Activated CD8-positive, alpha-beta memory T cell treated with anti-CD3 and anti-CD28 coated beads, Interleukin-2, amount 50 U/mL, for 24 hours (primary cell): Measurements from ENCODE around the gene SLX1A.
"Not testable (repeated sequence)": the region's sequence is repeated elsewhere in the genome, so short reads cannot be mapped to it uniquely, and the experiment has no call there.

ENCODE experiments used
- DNase-seq: peaks from one replicate; pipeline ENCODE4 v3.0.0-alpha.2; 2020; ENCODE audit errors: extremely low read depth

The SLX1A gene

DNA sequence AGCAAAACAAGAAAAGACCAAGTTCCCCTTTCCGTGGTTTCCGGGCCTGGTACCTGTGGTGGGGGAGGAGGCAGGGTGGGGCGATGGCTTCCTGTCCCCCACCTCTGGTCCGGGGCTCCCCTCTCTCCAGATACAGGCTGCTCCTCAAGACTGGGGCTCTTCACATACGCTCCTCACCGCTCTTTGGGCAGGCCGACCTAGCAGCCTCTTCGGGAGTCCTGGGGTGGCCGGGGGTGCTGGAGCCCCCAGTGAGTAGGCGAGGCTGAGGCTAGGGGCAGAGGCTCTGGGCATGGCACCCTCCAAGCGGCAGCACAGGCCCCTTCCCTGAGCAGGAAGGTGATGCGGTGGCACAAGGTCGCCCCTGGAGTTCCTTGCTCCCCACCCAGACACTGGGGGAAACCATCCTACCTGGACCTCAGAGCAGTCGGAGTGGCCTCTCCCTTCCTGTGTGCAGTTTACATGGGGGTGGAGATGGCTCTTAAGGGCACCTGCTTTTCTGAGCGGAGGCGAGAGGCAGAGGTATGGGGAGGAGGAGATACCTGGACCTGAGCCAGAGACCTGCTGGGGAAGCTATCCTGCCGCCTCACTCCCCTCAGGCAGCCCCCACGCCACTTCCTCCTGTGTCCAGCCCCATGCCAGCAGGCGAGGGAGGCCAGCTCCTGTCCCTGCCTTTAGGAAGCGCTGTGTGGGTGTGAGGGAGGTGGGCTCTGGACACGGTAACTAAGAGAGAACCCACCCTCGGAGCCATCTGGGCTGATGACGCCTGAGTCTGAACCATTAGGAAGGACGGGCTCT, 9.4 kb upstream of the SLX1A start:
- peak; percentile 44 for DNase-seq

DNA sequence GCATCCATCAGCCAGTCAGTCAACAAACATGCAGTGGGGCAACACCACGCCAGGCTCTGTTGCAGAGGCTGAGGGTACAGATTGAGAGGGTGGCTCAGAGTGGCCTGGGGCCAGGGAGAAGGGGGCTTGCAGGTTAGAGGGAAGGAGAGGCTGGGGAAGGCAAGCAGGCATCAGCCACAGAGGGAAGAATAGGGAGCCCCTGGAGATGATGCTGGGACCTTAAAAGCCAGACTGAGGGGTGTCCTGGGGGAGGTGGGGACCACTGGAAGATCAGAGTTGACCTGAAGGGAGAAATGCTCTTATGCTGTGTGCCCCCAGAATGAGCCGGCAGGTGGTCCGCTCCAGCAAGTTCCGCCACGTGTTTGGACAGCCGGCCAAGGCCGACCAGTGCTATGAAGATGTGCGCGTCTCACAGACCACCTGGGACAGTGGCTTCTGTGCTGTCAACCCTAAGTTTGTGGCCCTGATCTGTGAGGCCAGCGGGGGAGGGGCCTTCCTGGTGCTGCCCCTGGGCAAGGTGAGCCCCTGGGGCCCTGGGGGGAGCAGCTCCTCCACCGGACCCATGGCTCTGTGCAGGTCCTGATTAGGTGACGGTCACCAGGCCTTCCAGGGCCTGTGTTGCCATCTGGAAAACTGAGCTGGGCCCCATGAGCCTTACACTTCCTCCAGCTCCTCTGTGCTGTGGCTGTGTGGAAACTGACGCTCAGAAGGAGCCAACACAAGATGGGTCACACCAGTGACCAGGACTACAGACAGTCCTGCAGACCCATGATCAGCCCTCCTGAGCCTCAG, 8.6 kb upstream of the SLX1A start:
- DNase-seq = no peak

DNA sequence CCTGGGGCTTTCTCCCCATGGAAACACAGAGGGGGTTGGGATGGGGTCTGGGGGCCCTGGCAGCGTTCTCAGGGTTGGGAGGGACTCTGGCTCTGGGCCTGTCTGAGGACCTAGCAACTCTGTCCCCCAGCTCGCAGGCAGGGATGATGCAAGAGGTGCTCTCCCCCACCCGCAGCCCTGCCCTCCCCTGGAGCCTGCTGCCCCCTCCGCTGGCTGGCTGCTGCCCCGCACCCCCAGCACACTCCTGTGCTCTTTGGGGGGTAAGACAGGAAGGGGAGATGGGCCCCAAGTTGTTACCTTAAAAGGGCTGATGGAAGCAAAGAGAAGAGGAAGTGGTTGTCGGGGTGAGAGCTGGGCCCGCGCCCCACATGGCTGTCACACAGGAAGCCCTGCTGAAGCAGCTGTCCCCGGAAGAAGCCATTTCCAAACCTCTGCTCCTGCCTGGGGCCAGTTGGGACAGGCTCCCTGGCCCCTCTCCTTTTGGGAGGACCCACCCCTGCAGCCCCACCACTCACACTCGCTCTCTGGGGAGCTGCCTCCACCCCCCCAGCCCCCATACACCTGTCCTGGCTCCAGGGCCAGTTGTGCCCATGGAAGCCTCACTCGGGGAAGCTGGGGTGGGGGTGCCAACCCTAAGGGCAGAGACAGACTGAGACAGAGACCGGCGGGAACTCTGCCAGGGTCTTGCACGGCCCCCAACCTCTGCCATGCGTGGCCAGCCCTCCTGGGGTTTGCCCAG, 7.8 kb upstream of the SLX1A start:
- DNase-seq = peak; percentile 65

DNA sequence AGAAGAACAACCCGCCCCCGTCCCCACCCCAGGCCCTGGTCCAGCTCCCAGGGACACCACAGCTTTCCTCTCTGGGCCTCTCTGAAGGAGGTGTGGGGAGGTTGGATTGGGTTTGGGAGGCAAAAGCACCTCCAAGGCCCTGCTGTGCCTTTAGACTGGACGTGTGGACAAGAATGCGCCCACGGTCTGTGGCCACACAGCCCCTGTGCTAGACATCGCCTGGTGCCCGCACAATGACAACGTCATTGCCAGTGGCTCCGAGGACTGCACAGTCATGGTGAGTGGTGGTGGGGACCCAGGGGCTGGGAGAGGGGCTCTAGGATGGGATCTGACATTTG, 7.3 kb upstream of the SLX1A start:
- no peak for DNase-seq

DNA sequence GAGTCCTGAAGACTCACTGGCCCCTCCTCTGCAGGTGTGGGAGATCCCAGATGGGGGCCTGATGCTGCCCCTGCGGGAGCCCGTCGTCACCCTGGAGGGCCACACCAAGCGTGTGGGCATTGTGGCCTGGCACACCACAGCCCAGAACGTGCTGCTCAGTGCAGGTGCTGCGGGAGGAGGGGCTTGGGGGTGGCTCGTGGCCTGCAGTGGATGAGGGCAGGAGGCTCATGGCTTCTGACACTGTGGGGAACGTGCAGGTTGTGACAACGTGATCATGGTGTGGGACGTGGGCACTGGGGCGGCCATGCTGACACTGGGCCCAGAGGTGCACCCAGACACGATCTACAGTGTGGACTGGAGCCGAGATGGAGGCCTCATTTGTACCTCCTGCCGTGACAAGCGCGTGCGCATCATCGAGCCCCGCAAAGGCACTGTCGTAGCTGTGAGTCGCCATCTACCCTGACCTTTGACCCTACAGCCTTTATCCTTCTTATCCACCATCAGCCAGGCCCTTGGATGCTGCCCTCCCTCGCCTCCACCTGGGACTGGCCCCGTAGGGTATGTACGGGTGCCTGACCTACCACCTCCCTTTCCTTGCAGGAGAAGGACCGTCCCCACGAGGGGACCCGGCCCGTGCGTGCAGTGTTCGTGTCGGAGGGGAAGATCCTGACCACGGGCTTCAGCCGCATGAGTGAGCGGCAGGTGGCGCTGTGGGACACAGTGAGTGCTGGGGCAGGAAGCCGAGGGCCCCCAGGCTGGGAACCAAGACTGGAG, 6.7 kb upstream of the SLX1A start:
- DNase-seq = peak; percentile 72

DNA sequence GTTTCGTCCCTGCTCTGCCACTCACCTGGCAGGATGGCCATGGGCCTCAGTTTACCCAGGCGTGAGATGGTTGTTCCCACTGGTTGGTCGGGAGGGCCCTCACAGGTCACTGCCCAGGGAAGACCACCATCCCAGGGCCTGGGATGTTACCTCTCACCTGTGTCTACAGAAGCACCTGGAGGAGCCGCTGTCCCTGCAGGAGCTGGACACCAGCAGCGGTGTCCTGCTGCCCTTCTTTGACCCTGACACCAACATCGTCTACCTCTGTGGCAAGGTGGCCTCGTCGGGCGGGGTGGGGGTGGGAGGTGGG, 6.2 kb upstream of the SLX1A start:
- no peak for DNase-seq

DNA sequence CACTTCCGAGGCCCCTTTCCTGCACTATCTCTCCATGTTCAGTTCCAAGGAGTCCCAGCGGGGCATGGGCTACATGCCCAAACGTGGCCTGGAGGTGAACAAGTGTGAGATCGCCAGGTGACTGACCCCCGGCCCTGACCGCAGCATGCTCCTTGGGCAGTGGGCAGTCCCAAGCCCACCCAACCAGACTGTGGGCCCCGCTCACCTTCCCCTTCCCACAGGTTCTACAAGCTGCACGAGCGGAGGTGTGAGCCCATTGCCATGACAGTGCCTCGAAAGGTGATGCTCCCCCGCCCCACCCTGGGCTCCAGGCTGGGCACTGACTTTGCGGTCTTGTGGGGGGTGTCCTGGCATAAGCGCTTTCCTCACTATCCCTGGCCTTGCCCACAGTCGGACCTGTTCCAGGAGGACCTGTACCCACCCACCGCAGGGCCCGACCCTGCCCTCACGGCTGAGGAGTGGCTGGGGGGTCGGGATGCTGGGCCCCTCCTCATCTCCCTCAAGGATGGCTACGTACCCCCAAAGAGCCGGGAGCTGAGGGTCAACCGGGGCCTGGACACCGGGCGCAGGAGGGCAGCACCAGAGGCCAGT, 5.6 kb upstream of the SLX1A start:
- DNase-seq = no peak

DNA sequence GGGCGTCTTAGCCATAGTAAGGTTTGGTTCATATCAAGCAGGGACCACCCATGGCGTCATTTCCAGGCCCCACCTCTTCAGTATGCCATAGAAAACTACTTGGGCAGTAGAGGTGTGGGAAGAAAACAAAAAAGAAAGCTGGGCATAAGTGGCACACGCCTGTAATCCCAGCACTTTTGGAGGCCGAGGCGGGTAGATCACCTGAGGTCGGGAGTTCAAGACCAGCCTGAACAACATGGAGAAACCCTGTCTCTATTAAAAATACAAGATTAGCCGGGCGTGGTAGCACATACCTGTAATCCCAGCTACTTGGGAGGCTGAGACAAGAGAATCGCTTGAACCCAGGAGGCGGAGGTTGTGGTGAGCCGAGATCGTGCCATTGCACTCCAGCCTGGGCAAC, 2.5 kb upstream of the SLX1A start:
- DNase-seq = not testable (repeated sequence)

DNA sequence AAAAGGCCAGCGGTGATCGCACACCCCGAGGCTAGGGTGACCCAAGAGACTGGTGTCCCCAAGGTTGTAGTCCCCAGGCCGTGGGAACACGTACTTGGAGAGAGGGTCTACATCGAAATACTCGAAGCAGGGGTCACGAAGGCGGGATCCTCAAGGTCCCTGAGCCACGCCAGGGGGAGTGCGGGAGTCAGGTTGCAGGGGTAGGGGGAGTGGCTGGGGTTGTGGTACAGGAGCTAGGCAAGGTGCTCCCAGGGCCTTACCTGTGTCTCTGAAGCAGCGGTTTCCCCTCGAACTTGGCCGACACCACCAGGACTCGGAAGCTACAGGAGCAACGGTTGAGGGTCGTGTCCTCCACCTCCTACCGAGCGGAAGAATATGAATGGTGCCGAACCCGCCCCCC, 577 bp upstream of the SLX1A start:
- not testable (repeated sequence) for DNase-seq

DNA sequence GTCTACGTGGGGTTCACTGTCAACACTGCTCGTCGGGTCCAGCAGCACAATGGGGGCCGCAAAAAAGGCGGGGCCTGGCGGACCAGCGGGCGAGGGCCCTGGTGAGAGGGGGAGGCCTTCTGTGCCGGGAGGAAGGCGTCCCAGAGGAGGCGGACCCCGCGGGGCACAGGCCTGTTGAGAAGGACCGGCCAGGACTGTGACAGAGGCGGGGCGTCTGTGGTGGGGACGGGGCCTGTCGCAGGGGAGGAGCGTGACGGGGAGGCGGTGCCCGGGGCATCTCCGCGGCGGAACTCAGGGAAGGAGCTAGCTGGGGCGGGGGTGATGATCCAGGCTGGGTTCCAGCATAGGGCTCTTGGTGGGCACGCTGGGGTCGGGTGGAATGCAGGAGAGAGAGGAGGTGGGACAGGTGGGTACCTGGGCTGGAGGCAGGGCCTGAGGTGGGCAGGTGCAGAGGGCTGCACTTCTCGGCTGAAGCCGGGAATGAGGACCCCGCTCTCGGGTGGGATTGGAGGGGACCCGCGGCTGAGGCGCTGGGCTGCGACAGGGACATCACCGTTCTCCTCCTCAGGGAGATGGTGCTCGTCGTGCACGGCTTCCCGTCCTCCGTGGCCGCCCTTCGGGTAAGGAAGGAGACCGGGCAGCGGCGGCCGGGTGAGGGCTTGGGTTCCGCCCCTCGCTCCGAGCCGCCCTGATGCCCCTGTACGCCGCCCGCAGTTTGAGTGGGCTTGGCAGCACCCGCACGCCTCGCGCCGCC, 674 bp downstream of the SLX1A start:
- DNase-seq = not testable (repeated sequence)

DNA sequence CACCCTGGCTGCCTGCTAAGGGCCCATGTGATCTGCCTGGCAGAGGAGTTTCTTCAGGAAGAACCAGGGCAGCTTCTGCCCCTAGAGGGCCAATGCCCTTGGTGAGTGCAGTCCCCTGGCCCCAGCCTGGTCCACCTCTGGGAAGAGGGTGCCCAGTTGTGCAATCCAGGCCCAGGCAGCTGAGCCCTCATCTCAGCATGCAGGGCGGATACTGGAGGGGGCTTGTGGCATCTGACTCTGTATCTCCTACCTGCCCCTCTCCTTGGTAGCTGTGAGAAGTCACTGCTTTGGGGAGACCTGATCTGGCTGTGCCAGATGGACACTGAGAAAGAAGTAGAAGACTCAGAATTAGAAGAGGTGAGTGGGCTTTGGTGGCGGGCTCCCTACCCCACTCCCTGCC, 3.3 kb downstream of the SLX1A start:
- not testable (repeated sequence) for DNase-seq

DNA sequence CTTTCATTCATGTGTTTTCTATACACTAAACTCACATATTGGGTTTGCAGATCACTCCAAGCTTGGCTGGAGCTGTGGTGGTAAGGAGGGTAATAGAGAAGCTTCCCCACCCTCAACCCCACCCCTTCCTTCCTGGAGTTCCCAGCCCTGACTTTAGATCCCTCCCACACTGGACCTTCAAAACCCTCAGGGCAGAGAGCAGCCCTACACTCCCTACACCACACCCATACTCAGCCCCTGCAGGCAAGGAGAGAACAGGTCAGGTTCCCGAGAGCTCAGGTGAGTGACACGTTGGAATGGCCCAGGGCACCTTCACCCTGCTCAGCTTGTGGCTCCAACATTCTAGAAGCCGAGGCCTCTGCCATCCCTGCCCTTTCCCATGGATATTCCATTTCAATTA, 5.4 kb downstream of the SLX1A start, which contains the start of gene SULT1A3:
SULT1A3 (plus strand) TSS at position 207 of the 400 bp plus-strand sequence. CDS start 1,474 bp downstream, outside the sequence.
- not testable (repeated sequence) for DNase-seq

DNA sequence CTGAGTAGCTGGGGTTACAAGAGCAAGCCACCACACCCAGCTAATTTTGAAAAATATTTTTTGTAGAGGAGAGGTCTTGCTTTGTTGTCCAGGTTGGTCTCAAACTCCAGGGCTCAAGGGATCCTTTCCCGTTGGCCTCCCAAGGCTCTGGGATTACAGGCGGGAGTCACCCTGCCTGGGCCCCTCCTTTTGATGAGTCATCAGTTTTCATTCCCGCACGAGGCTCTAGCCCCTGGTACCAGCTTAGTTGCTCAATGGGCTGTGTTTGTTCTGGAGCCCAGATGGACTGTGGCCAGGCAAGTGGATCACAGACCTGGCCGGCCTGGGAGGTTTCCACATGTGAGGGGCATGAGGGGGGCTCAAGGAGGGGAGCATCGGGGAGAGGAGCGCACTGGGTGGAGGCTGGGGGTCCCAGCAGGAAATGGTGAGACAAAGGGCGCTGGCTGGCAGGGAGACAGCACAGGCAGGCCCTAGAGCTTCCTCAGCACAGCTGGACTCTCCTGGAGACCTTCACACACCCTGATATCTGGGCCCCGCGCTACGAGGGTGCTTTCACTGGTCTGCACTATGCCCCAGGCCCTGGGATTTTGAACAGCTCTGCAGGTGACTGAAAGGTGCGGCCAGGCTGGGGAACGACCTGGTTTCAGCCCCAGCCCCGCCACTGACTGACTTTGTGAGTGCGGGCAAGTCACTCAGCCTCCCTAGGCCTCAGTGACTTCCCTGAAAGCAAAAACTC, 6.1 kb downstream of the SLX1A start:
- not testable (repeated sequence) for DNase-seq

DNA sequence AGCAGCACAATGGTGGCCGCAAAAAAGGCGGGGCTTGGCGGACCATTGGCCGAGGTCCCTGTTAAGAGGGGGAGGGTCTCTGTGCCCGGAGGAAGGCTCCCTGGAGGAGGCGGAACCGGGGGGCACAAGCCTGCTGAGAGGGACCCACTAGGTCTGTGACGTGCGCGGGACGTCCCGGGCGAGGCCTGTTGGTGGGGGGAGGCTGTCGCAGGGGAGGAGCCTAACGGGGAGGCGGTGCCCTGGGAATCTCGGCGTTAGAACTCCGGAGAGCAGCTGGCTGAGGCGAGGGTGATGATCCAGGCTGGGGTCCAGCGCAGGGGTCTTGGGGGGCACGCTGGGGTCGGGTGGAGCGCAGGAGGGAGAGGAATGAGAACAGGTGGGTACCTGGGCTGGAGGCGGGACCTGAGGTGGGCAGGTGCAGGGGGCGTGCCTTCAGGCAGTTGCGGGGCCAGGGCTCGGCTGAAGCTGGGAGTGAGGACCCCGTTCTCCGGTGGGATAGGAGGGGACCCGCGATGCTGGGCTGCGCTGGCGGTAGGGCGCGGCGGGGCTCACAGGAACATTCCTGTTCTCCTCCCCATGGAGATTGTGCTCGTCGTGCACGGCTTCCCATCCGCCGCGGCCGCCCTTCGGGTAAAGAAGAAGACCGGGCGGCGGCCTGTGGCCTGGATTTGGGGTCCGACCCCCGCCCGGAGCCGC, 12.0 kb downstream of the SLX1A start:
- DNase-seq = not testable (repeated sequence)

DNA sequence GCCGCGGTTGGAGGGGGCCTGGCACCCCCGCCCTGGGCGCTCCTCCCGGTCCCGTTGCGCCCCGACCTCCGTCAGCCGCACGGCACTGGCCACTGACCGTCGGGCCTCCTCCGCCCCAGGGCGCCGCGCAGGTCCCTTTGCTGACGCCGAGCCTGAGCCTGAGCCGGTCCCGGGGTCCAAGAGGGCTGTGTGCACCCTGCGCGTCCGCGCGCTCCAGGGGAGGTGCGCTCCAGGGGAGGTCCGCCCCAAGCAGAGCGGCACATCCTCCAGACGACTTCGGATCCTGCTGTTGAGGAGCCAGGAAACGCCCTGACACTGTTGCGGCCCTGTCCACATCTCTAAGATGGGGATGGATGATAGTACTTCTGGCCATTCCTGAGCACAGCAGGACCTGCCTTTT, 12.6 kb downstream of the SLX1A start:
- not testable (repeated sequence) for DNase-seq

DNA sequence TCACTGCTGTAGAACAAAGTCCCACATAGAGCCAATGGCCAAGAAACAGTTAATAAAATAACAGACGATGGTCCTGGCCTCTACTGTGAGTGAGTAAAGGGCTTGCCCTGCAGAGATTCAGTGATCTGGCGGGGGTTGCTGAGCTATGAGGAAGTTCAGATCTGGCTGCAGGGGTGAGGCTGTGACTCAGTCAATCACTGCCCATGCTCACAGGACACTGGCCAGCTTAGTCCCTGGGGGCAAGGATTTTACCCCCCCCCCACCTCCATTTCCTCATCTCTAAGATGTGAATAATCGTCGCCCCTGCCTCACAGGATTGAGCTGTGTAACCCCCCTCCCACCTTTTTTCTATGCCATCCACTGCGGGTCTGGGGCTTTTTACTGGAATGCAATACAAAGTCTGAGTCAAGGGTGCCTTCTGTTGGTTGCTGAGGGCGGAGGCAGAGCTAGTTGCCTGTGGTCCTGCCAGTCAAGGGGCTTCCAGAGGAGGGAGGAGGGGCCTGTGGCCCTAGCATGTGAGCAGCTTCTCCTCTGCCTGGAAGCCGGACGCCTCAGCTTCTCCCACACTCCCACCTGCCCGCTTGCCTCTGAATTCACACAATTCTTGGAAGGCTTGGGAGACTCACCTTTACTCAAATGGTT, 13.5 kb downstream of the SLX1A start:
- DNase-seq = not testable (repeated sequence)

DNA sequence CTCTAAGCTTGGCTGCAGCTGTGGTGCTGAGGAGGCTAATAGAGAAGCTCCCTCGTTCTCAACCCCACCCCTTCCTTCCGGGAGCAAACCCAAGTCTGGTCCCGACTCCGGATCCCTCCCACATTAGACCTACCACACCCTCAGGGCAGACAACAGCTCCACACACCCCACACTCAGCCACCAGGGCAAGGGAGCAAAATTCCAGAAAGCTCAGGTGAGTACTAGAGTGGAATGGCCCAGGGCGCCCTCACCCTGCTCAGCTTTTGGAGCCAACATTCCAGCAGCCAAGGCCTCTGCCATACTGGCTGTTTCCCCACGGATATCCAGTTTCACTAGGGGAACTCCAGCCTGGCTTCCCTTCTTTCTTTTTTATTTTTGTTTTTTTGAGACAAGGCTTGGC, 15.4 kb downstream of the SLX1A start:
- not testable (repeated sequence) for DNase-seq

DNA sequence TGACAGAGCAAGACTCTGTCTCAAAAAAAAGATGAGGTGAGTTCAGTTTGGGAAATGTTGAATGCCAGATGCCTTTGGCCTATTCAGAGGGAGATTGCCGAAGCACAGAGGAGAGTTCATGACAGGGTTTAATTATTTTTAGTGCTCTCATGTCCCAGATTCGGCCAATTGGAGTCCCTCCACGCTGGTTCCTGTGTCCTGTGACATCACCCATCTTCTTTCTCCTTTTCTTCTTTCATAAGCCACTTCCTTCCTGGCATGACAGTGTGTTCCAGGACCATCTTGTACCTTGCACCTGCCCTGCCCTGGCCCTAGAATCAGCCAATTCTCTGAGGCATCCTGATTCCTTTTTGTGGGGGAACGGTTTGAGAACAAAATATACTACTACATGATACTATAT, 17.7 kb downstream of the SLX1A start:
- DNase-seq = not testable (repeated sequence)

DNA sequence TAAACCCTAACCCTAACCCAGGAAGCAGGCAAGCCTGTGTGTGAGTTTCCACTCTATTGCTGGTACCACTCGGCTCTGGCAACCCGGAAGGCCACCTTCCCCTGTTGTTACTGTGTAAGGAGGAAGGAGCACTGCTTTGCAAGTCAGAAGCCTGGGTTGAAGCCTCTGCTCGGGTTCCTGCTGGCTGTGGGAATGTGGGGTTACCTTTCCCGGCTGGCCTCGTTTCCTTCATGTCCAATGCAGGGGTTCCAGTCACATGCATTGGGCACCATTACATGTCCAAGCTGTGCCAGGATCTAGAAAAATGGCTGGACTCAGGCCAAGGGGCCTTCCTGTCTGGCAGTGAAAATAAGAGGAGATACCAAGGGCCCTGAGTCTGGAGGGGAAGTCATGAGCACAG, 23.4 kb downstream of the SLX1A start:
- DNase-seq = not testable (repeated sequence)
